Measurements from ENCODE around the gene GRP.
A peak's percentile ranks its signal among the peaks of the same experiment; 100 is the strongest.

Gene GRP

GRCh38 chr18:59198215-59198614 is 21.7 kb upstream of the GRP start:
- H3K4me2 ChIP-seq (ENCODE audit: low read length), result no peak overlapping the region
- no peak overlapping the region for H3K4me3 ChIP-seq (ENCODE audit: low read depth, low read length)
- no peaks in the 10 kb centered on the region for H3K9me3 ChIP-seq (ENCODE audit: control insufficient read depth, low read length)
- H2AFZ ChIP-seq, result no peak overlapping the region
- no peaks in the 10 kb centered on the region for H3K27me3 ChIP-seq (ENCODE audit: control insufficient read depth, insufficient read depth, low read length)
- no peak for TF ChIP-seq CTCF (IDR thresholded peaks at IDR 0.05)
- no peak overlapping the region for H3K27ac ChIP-seq
- H3K9ac ChIP-seq, result no peak overlapping the region
- H3K79me2 ChIP-seq, result no peaks in the 10 kb centered on the region
- no peaks in the 10 kb centered on the region for H3K36me3 ChIP-seq (ENCODE audit: control insufficient read depth, insufficient read depth, low read length)
- peaks cover 9% of the 10 kb centered on the region for H3K4me1 ChIP-seq

GRCh38 chr18:59200787-59201186 is 19.2 kb upstream of the GRP start:
- no peak overlapping the region for H3K4me3 ChIP-seq (ENCODE audit: low read depth, low read length)
- no peak overlapping the region for H3K4me2 ChIP-seq (ENCODE audit: low read length)
- TF ChIP-seq CTCF (IDR thresholded peaks at IDR 0.05), result peak; percentile 56
- H3K9ac ChIP-seq, result no peak overlapping the region
- no peaks in the 10 kb centered on the region for H3K79me2 ChIP-seq
- H3K27me3 ChIP-seq (ENCODE audit: control insufficient read depth, insufficient read depth, low read length), result no peaks in the 10 kb centered on the region
- H3K36me3 ChIP-seq (ENCODE audit: control insufficient read depth, insufficient read depth, low read length), result no peaks in the 10 kb centered on the region
- peak overlapping the region; percentile 48 for H2AFZ ChIP-seq
- H3K9me3 ChIP-seq (ENCODE audit: control insufficient read depth, low read length), result no peaks in the 10 kb centered on the region
- H3K27ac ChIP-seq, result no peak overlapping the region
- peaks cover 9% of the 10 kb centered on the region for H3K4me1 ChIP-seq

- Histone ChIP-seq H3K9me3 (ENCODE audit: control insufficient read depth, low read length) (no peaks in the 10 kb centered on the region), H3K4me1 (peaks cover 3% of the 10 kb centered on the region)
- no peak for TF ChIP-seq CTCF (IDR thresholded peaks at IDR 0.05)
Observed at GRCh38 chr18:59202258-59202820, 17.6 kb upstream of the GRP start.

GRCh38 chr18:59207506-59207905 is 12.5 kb upstream of the GRP start:
- no peaks in the 10 kb centered on the region for H3K27me3 ChIP-seq (ENCODE audit: control insufficient read depth, insufficient read depth, low read length)
- no peaks in the 10 kb centered on the region for H3K36me3 ChIP-seq (ENCODE audit: control insufficient read depth, insufficient read depth, low read length)
- no peaks in the 10 kb centered on the region for H3K79me2 ChIP-seq
- H3K9ac ChIP-seq, result no peak overlapping the region
- H3K4me1 ChIP-seq, result peaks cover 16% of the 10 kb centered on the region
- TF ChIP-seq CTCF (IDR thresholded peaks at IDR 0.05), result no peak
- no peaks in the 10 kb centered on the region for H3K9me3 ChIP-seq (ENCODE audit: control insufficient read depth, low read length)
- no peak overlapping the region for H3K4me2 ChIP-seq (ENCODE audit: low read length)
- H3K27ac ChIP-seq, result no peak overlapping the region
- H3K4me3 ChIP-seq (ENCODE audit: low read depth, low read length), result no peak overlapping the region
- H2AFZ ChIP-seq, result peak overlapping the region; percentile 65

More at GRCh38 chr18:59202258-59202820, 17.6 kb upstream of the GRP start:
- H2AFZ ChIP-seq, result no peak overlapping the region
- no peak overlapping the region for H3K4me2 ChIP-seq (ENCODE audit: low read length)
- H3K27me3 ChIP-seq (ENCODE audit: control insufficient read depth, insufficient read depth, low read length), result no peaks in the 10 kb centered on the region
- H3K79me2 ChIP-seq, result no peaks in the 10 kb centered on the region
- no peak overlapping the region for H3K4me3 ChIP-seq (ENCODE audit: low read depth, low read length)
- H3K9ac ChIP-seq, result no peak overlapping the region
- no peak overlapping the region for H3K27ac ChIP-seq
- no peaks in the 10 kb centered on the region for H3K36me3 ChIP-seq (ENCODE audit: control insufficient read depth, insufficient read depth, low read length)

GRCh38 chr18:59208602-59209125 is 11.3 kb upstream of the GRP start:
- Histone ChIP-seq H3K9ac (no peak overlapping the region), H3K27me3 (ENCODE audit: control insufficient read depth, insufficient read depth, low read length) (no peaks in the 10 kb centered on the region), H3K4me1 (peaks cover 16% of the 10 kb centered on the region), H3K79me2 (no peaks in the 10 kb centered on the region), H3K4me2 (ENCODE audit: low read length) (peak overlapping the region; percentile 62), H3K27ac (peak overlapping the region; percentile 94), H3K36me3 (ENCODE audit: control insufficient read depth, insufficient read depth, low read length) (no peaks in the 10 kb centered on the region), H3K9me3 (ENCODE audit: control insufficient read depth, low read length) (no peaks in the 10 kb centered on the region), H2AFZ (peak overlapping the region; percentile 65), H3K4me3 (ENCODE audit: low read depth, low read length) (peak overlapping the region; percentile 41)
- TF ChIP-seq CTCF (IDR thresholded peaks at IDR 0.05), result no peak
